B cell (primary cell): ENCODE data around the gene PICK1.

ENCODE experiments used
- EZH2 ChIP-seq: IDR thresholded peaks from 2 replicates; pipeline ENCODE4 v1.6.1; 2012; ENCODE audit warnings: borderline replicate concordance, low read depth, mild to moderate bottlenecking, moderate library complexity, low read length; ENCODE audit not compliant: insufficient read depth, poor library complexity, severe bottlenecking
- TF ChIP-seq, protein P1 (sequence below): fragments of 200-600 bp; IDR thresholded peaks from one replicate; pipeline ENCODE4 v1.8.0; 2022; ENCODE audit warnings: antibody characterized with exemption, mild to moderate bottlenecking

DNA sequence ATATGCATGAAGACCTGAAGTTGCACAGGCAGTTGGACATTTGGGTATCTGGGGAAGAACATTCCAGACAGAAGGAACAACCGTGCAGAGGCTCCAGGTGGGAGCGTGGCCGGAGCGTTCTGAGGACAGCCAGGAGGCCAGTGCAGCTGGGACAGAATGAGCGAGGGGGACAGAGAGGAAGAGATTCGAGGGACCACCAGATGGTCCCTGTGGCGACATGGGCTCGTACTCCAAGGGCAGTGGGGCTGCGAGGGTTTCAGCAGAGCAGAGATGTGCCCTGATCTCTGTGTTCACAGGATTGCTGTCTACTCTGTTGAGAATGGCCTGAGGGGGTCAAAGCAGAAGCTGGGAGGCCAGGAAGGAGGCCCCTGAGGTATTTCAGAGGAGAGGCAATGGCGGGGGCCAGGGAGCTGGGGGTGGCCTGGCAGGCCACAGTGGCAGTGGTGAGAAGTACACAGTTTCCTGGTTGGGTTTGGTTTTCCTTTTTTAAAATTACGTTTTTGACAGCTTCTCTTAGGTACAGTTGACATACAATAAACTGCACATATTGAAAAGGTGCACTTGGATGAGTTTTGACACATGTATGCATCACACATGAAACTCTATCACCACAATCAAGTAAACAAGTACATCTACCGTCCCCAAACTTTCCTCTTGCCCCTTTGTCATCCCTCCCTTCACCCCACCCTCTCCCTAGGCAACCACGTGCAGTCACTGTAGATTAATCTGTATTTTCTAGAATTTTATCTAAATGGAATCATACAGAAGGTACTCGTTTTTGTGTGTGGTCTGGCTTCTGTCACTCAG, 48.0 kb upstream of the PICK1 start:
- TF ChIP-seq, protein P1, sequence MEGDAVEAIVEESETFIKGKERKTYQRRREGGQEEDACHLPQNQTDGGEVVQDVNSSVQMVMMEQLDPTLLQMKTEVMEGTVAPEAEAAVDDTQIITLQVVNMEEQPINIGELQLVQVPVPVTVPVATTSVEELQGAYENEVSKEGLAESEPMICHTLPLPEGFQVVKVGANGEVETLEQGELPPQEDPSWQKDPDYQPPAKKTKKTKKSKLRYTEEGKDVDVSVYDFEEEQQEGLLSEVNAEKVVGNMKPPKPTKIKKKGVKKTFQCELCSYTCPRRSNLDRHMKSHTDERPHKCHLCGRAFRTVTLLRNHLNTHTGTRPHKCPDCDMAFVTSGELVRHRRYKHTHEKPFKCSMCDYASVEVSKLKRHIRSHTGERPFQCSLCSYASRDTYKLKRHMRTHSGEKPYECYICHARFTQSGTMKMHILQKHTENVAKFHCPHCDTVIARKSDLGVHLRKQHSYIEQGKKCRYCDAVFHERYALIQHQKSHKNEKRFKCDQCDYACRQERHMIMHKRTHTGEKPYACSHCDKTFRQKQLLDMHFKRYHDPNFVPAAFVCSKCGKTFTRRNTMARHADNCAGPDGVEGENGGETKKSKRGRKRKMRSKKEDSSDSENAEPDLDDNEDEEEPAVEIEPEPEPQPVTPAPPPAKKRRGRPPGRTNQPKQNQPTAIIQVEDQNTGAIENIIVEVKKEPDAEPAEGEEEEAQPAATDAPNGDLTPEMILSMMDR: no peak
- no peak for TF ChIP-seq EZH2
